Hepatocyte (in vitro differentiated cells): ENCODE data around the gene EPHA4. TPM values are rescaled to one million over a fixed set of nuclear protein-coding genes. Genes with fewer than 3 reads are reported as not detected.

Experiments
- DNase-seq: peaks from one replicate; pipeline ENCODE4 v3.0.0-alpha.2; 2016; ENCODE audit warnings: low spot score
- H2AFZ ChIP-seq: fragments of 200-600 bp; sonication (generic); 2 replicates; pipeline ENCODE4 v1.6.0; 2016; ENCODE audit warnings: antibody characterized with exemption, mild to moderate bottlenecking
- H3K27ac ChIP-seq: fragments of 200-600 bp; sonication (generic); 2 replicates; pipeline ENCODE4 v1.5.1; 2016; ENCODE audit warnings: mild to moderate bottlenecking
- H3K27me3 ChIP-seq: fragments of 200-600 bp; sonication (generic); 2 replicates; pipeline ENCODE4 v1.6.1; 2016
- H3K36me3 ChIP-seq: fragments of 200-600 bp; sonication (generic); replicated peaks from 2 replicates; pipeline ENCODE4 v1.5.1; 2016; ENCODE audit warnings: low read depth; ENCODE audit not compliant: insufficient read depth
- H3K4me1 ChIP-seq: fragments of 200-600 bp; sonication (generic); 2 replicates; pipeline ENCODE4 v1.5.1; 2016; ENCODE audit warnings: mild to moderate bottlenecking, moderate library complexity; ENCODE audit not compliant: insufficient read depth
- H3K4me2 ChIP-seq: fragments of 200-600 bp; sonication (generic); 2 replicates; pipeline ENCODE4 v1.6.0; 2016
- H3K4me3 ChIP-seq: fragments of 200-600 bp; sonication (generic); 2 replicates; pipeline ENCODE4 v1.5.1; 2016; ENCODE audit warnings: mild to moderate bottlenecking
- H3K79me2 ChIP-seq: fragments of 200-600 bp; sonication (generic); 2 replicates; pipeline ENCODE4 v1.6.0; 2017; ENCODE audit warnings: mild to moderate bottlenecking
- H3K9me2 ChIP-seq: fragments of 200-600 bp; sonication (generic); replicated peaks from 2 replicates; pipeline ENCODE4 v1.6.0; 2017; ENCODE audit warnings: mild to moderate bottlenecking; ENCODE audit not compliant: insufficient read depth
- H3K9me3 ChIP-seq: fragments of 200-600 bp; sonication (generic); 2 replicates; pipeline ENCODE4 v1.5.1; 2016; ENCODE audit warnings: low read depth, mild to moderate bottlenecking
- H4K20me1 ChIP-seq: fragments of 200-600 bp; sonication (generic); 2 replicates; pipeline ENCODE4 v1.6.0; 2016; ENCODE audit warnings: mild to moderate bottlenecking; ENCODE audit not compliant: insufficient read depth, poor library complexity, severe bottlenecking
- EZH2 ChIP-seq: fragments of 200-600 bp; sonication (generic); IDR thresholded peaks from 2 replicates; pipeline ENCODE4 v1.6.1; 2016; ENCODE audit warnings: antibody characterized with exemption, mild to moderate bottlenecking, borderline replicate concordance
- EZH2phosphoT487 ChIP-seq: fragments of 200-600 bp; sonication (generic); IDR thresholded peaks from one replicate; pipeline ENCODE4 v1.6.1; 2018; ENCODE audit warnings: antibody characterized with exemption, mild to moderate bottlenecking, low read depth, moderate library complexity; ENCODE audit not compliant: unreplicated experiment, severe bottlenecking
- whole genome bisulfite sequencing: methylation state at CpG from one replicate; pipeline ENCODE4 v1.1.6; 2016; ENCODE audit warnings: low lambda C conversion rate; ENCODE audit errors: missing lambda C conversion rate; 5-methylcytosine and 5-hydroxymethylcytosine counted together
- polyA plus RNA-seq: library from polyadenylated mRNA; unstranded; fragments of >200 nt; fragmentation: Nextera tagmentation; extraction: Ambion mirVana; gene quantifications from 2 replicates; pipeline ENCODE4 v1.2.1, GENCODE V29; 2016
- total RNA-seq: library from RNA; depleted of rRNA; stranded (reverse); fragments of >200 nt; gene quantifications from 2 replicates; pipeline ENCODE4 v1.2.3, GENCODE V29; 2014
- TF ChIP-seq, protein P1 (sequence below): fragments of 200-600 bp; sonication (generic); IDR thresholded peaks from 2 replicates; pipeline ENCODE4 v1.5.1; 2016; ENCODE audit warnings: antibody characterized with exemption, mild to moderate bottlenecking; ENCODE audit not compliant: poor library complexity

EPHA4 gene
- total and polyA plus RNA-seq, 2 experiments from 2014 or later: 7.8 to 36.8 TPM

DNA sequence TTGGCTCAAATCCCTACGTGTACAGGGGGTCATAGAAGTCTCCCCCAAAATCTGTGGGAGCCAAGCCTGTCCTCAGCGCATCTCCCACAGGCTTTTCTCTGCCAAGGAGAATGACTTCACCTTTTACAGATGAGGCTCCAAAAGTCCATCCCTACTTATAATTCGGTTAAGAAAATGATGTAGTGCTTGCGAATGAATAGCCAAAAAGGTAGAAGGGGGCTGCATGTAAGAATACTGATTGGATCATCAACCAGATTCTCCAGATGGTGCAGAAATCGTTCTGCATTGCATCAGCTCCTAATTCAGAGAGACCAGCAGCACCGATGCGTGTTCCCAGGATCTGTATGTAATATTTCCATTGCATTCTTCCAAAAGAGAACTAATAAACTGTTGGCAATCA is 91.9 kb downstream of the EPHA4 start:
- no peaks in the 10 kb centered on the region for H3K9me2 ChIP-seq
- no peak overlapping the region for H3K27ac ChIP-seq
- no peaks in the 10 kb centered on the region for H4K20me1 ChIP-seq
- H3K27me3 ChIP-seq: no peaks in the 10 kb centered on the region
- no peaks in the 10 kb centered on the region for H3K4me1 ChIP-seq
- TF ChIP-seq EZH2phosphoT487 (no peak), EZH2 (no peak)
- TF ChIP-seq, protein P1, sequence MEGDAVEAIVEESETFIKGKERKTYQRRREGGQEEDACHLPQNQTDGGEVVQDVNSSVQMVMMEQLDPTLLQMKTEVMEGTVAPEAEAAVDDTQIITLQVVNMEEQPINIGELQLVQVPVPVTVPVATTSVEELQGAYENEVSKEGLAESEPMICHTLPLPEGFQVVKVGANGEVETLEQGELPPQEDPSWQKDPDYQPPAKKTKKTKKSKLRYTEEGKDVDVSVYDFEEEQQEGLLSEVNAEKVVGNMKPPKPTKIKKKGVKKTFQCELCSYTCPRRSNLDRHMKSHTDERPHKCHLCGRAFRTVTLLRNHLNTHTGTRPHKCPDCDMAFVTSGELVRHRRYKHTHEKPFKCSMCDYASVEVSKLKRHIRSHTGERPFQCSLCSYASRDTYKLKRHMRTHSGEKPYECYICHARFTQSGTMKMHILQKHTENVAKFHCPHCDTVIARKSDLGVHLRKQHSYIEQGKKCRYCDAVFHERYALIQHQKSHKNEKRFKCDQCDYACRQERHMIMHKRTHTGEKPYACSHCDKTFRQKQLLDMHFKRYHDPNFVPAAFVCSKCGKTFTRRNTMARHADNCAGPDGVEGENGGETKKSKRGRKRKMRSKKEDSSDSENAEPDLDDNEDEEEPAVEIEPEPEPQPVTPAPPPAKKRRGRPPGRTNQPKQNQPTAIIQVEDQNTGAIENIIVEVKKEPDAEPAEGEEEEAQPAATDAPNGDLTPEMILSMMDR: no peak
- no peak overlapping the region for H3K4me2 ChIP-seq
- no peak overlapping the region for H2AFZ ChIP-seq
- no peak for DNase-seq
- WGBS: 94% methylated on average over 7 of the region's 7 CpGs
- H3K79me2 ChIP-seq: peaks cover 3% of the 10 kb centered on the region
- no peaks in the 10 kb centered on the region for H3K9me3 ChIP-seq
- no peak overlapping the region for H3K4me3 ChIP-seq
- no peaks in the 10 kb centered on the region for H3K36me3 ChIP-seq

DNA sequence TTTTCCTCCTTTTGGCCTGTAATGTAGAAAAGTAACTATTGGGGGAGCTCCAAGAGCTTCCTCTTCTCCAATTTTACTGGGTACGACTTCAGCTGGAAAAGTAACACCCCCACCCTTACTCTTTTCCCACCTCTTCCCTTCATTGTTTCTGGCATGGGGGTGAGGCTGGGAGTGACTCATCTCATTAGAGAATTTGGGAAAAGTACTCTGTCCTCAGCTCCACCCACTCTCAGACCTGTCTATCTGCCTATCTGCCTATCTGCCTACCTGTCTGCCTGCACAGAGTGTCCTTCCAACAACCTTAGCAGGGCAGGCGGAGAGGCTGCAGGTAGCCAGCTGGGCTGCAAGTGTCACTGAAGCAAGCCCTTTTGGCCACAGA is 93.6 kb downstream of the EPHA4 start:
- Histone ChIP-seq H3K27me3 (no peaks in the 10 kb centered on the region), H3K4me3 (no peak overlapping the region), H3K9me3 (no peaks in the 10 kb centered on the region), H3K4me2 (no peak overlapping the region), H3K4me1 (no peaks in the 10 kb centered on the region), H2AFZ (no peak overlapping the region), H3K27ac (no peak overlapping the region), H3K9me2 (no peaks in the 10 kb centered on the region), H3K79me2 (no peaks in the 10 kb centered on the region), H4K20me1 (no peaks in the 10 kb centered on the region), H3K36me3 (no peaks in the 10 kb centered on the region)
- WGBS: 54% methylated on average over 2 of the region's 2 CpGs
- DNase-seq: no peak
- TF ChIP-seq, protein P1: peak; percentile 7
- no peak for TF ChIP-seq EZH2

DNA sequence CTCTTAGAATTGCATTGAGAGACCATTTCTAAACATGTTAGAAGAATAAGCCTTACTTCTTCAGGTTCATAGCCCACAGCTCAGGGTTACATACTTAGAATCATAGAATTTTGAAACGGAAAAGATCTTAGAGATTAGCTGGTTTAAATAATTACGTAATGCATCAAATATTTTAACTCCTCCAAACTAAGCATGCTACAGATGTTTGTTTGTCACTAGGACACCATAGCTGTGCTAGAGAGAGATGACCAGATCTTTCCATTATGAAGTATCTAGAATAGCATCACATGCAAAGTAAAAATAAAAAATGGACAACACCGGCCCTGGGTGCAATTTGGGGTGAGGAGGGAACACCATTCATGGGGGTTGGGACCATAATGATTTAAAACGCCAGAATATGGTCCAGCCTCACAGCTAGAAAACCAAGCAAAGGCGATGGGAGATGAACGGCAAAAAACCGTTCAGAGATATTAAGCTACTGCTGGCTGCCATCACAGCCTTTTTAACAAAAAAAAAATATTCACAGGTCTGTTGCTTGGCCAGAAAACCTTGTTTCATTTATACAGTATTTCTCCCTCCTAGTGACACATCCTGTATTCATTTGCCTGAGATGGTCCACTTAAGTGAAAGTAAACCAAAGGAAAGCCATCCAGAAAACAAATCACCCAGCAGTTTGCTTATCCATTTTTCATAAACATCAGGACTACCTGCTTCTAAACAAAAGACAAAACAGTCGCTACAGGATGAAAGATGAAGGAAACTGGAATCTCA is 94.2 kb downstream of the EPHA4 start:
- 80% methylated on average over 8 of the region's 8 CpGs for WGBS

More for the DNA sequence above, 94.2 kb downstream of the EPHA4 start:
- Histone ChIP-seq H3K79me2 (no peaks in the 10 kb centered on the region), H3K9me3 (no peaks in the 10 kb centered on the region), H4K20me1 (no peaks in the 10 kb centered on the region), H3K4me2 (no peak overlapping the region), H3K9me2 (no peaks in the 10 kb centered on the region), H3K4me3 (no peak overlapping the region), H3K27ac (no peak overlapping the region), H3K27me3 (no peaks in the 10 kb centered on the region), H3K36me3 (no peaks in the 10 kb centered on the region), H3K4me1 (no peaks in the 10 kb centered on the region), H2AFZ (no peak overlapping the region)
- TF ChIP-seq EZH2 (no peak), EZH2phosphoT487 (no peak)
- TF ChIP-seq, protein P1: no peak
- DNase-seq: no peak
